Sigmoid colon (tissue), 7 donors: ENCODE data around the gene BCL2L2. TPM values are rescaled to one million over a fixed set of nuclear protein-coding genes. Genes with fewer than 3 reads are reported as not detected.

ENCODE experiments used
- DNase-seq: peaks from one replicate; pipeline ENCODE4 v3.0.0-alpha.2; 2019
- H3K27ac ChIP-seq, 4 donors: fragments of 200-600 bp; sonication (generic); one replicate each; pipeline ENCODE4 v1.5.1; 2016 to 2019; ENCODE audit warnings: mild to moderate bottlenecking in 1 of 4
- H3K27me3 ChIP-seq, 3 donors: fragments of 200-600 bp; sonication (generic); one replicate each; pipeline ENCODE4 v1.5.1; 2019; ENCODE audit warnings: mild to moderate bottlenecking in 1 of 3
- H3K36me3 ChIP-seq, 4 donors: fragments of 200-600 bp; sonication (generic); one replicate each; pipeline ENCODE4 v1.5.1; 2016 to 2019
- H3K4me1 ChIP-seq, 4 donors: fragments of 200-600 bp; sonication (generic); one replicate each; pipeline ENCODE4 v1.5.1; 2017 to 2019
- H3K4me3 ChIP-seq, 4 donors: fragments of 200-600 bp; sonication (generic); one replicate each; pipeline ENCODE4 v1.5.1; 2017 to 2019; ENCODE audit warnings: mild to moderate bottlenecking in 2 of 4, moderate library complexity in 1 of 4
- H3K9me3 ChIP-seq, 4 donors: fragments of 200-600 bp in 3 of 4; sonication (generic) in 3 of 4; one replicate each; pipeline versions ENCODE4 v1.5.1 to v1.6.1; 2013 to 2019
- EP300 ChIP-seq, 4 donors: sonication (generic); formaldehyde crosslinking; IDR thresholded peaks; one replicate each; pipeline ENCODE4 v1.6.1; 2017; ENCODE audit warnings: antibody characterized with exemption in 4 of 4
- POLR2A ChIP-seq, 2 donors: fragments of 450-650 bp; IDR thresholded peaks; one replicate each; pipeline ENCODE4 v1.6.1; 2016; ENCODE audit warnings: antibody characterized with exemption in 2 of 2, mild to moderate bottlenecking in 2 of 2, moderate library complexity in 2 of 2
- POLR2AphosphoS5 ChIP-seq, 4 donors: sonication (generic); formaldehyde crosslinking; IDR thresholded peaks; one replicate each; pipeline ENCODE4 v1.6.1; 2017; ENCODE audit warnings: antibody characterized with exemption in 4 of 4
- WGBS, 2 donors: extraction: QIAGEN DNeasy Blood & Tissue Kit; methylation state at CpG; one replicate each; pipeline ENCODE4 v1.1.7; 2013; 5-methylcytosine and 5-hydroxymethylcytosine counted together
- intact Hi-C: fragments of 100-400 bp; cut with DNase I; formaldehyde crosslinking; loops from one replicate; pipeline ENCODE4 v1.15.1; 2023
- polyA plus RNA-seq, 3 donors: library from polyadenylated mRNA; stranded (reverse); fragments of 200-250 nt; gene quantifications; one replicate each; pipeline ENCODE4 v1.2.3, GENCODE V29; 2013
- small RNA-seq, 3 donors: library from RNA; depleted of rRNA; stranded (forward); fragments of <200 nt; gene quantifications; one replicate each; pipeline ENCODE3, GENCODE V24; 2016
- total RNA-seq, 4 donors: library from RNA; depleted of rRNA; stranded (reverse); fragments of >200 nt; gene quantifications; one replicate each; pipeline ENCODE4 v1.1.0, GENCODE V29; 2016
- TF ChIP-seq, protein P1 (sequence below), 4 experiments: fragments of 450-650 bp in 3 of 4; fragments of 200-600 bp in 1 of 4; IDR thresholded peaks; one replicate each; pipeline ENCODE4 v1.5.1; 2016 to 2019; ENCODE audit warnings: antibody characterized with exemption in 4 of 4, mild to moderate bottlenecking in 3 of 4, moderate library complexity in 2 of 4
- donor health status: healthy with polysubstance abuse.
- donor health status: Bipolar disorder and iron deficiency.
- donor health status: healthy.

The BCL2L2 gene
- total and polyA plus RNA-seq, 7 donors, result 57.0 to 118 (median 75.9) TPM

DNA sequence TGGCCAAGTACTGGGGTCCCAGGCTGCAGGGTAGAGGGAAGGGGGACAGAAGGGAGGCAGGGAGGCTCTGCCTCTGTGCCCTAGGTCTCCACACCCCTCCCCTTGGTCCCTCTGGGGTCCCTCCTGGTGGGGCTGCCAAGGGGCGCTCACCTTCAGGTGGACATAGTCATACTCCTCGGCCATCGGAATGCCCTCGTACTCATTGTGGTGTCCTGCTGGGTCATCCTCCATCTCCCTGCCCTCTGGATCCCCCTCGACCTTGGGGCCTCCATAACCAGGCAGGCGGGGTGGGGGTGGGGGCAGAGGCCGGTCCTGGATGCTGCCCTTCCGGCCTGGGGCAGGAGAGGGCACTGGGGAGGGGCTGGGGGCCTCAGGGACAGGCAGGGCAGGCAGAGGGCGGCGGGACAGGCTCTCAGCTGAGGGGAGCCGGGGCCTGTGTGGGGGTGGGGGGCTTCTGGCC, 52.6 kb downstream of the BCL2L2 start:
- TF ChIP-seq POLR2A (IDR thresholded peaks at IDR 0.05) (no peak), EP300 (IDR thresholded peaks at IDR 0.05) (no peak), POLR2AphosphoS5 (IDR thresholded peaks at IDR 0.05) (no peak)
- TF ChIP-seq, protein P1, sequence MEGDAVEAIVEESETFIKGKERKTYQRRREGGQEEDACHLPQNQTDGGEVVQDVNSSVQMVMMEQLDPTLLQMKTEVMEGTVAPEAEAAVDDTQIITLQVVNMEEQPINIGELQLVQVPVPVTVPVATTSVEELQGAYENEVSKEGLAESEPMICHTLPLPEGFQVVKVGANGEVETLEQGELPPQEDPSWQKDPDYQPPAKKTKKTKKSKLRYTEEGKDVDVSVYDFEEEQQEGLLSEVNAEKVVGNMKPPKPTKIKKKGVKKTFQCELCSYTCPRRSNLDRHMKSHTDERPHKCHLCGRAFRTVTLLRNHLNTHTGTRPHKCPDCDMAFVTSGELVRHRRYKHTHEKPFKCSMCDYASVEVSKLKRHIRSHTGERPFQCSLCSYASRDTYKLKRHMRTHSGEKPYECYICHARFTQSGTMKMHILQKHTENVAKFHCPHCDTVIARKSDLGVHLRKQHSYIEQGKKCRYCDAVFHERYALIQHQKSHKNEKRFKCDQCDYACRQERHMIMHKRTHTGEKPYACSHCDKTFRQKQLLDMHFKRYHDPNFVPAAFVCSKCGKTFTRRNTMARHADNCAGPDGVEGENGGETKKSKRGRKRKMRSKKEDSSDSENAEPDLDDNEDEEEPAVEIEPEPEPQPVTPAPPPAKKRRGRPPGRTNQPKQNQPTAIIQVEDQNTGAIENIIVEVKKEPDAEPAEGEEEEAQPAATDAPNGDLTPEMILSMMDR (IDR thresholded peaks at IDR 0.05), result no peak
- no peak overlapping the region for H3K4me3 ChIP-seq
- intact Hi-C loops, result no loop called here
- no peaks in the 10 kb centered on the region for H3K27me3 ChIP-seq
- peaks cover 0 to 46% (median 17%) of the 10 kb centered on the region in 4 donors for H3K4me1 ChIP-seq
- peaks cover 4 to 35% (median 11%) of the 10 kb centered on the region in 4 donors for H3K36me3 ChIP-seq
- 72 to 83% methylated on average over 11 of the region's 11 CpGs for WGBS, 2 donors
- no peak for DNase-seq
- no peaks in the 10 kb centered on the region for H3K9me3 ChIP-seq
- peak overlapping the region in 1 of 4 donors; percentile 13 for H3K27ac ChIP-seq

DNA sequence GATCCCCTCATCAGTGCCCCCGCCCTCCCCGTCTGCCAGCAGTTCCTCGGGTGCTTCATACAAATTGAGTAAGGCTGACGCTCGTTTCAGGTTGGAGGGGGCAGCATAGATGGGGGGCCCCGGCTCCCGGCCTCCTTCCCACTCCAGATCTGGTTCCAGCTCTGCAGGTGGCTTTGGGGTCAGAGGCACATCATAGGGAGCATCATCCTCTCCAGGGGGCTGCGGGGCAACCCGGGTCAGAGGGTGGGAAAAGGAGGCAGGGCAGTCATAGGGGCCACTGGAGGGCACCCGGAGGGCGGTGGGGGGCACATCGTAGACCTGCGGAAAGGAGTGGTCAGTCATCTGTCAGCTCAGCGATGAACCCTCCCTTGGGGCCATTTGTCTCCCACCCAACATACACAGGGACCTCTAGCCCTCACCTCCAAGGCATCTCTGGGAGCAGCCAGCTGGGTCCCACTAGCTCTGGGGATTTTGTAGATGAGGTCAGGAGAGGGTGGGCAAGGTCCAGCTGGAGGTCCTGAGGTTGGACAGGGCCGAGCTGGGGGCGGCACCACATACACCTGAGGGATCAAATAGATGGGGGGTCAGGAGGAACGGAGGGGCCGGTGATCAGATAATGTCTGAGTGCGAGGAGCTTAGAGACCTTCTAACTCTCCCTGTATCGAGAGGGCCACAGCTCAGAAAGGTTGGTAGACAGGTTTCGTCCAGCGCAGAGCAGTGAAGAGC, 53.3 kb downstream of the BCL2L2 start:
- Histone ChIP-seq H3K36me3 (peaks cover 4 to 35% (median 11%) of the 10 kb centered on the region in 4 donors), H3K9me3 (no peaks in the 10 kb centered on the region), H3K4me3 (no peak overlapping the region), H3K27me3 (no peaks in the 10 kb centered on the region), H3K27ac (peak overlapping the region in 3 of 4 donors; percentile 34 to 39 (median 36)), H3K4me1 (peaks cover 0 to 52% (median 23%) of the 10 kb centered on the region in 4 donors)
- 84 to 91% methylated on average over 22 of the region's 22 CpGs for WGBS, 2 donors
- DNase-seq, result no peak
- TF ChIP-seq POLR2A (IDR thresholded peaks at IDR 0.05) (no peak), POLR2AphosphoS5 (IDR thresholded peaks at IDR 0.05) (no peak)
- intact Hi-C loops, result no loop called here

DNA sequence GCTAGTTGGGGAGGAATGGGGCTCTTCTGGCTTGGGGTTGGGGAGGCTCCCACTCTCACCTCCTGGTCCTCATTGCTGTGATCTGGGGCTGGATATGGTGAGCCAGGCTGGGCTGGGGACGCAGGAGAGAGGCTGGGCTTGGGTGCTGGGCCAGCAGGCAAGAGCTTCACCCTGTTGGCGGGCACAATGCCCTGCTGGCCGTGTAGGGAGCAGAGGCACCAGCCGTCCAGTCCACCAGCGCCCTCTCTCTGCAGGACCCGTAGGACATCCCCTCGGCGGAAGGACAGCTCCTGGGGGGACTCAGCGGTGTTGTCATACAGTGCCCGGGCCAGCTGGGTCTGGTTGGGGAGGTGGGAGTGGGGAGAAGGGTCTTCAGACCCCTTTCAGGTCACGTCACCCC, 53.9 kb downstream of the BCL2L2 start:
- Histone ChIP-seq H3K4me1 (peaks cover 0 to 59% (median 27%) of the 10 kb centered on the region in 4 donors), H3K36me3 (peaks cover 4 to 35% (median 11%) of the 10 kb centered on the region in 4 donors), H3K27ac (peak overlapping the region; percentile 10 to 39 (median 35)), H3K27me3 (no peaks in the 10 kb centered on the region), H3K4me3 (no peak overlapping the region), H3K9me3 (no peaks in the 10 kb centered on the region)
- intact Hi-C loops, result no loop called here
- WGBS, 2 donors, result 71 to 81% methylated on average over 11 of the region's 11 CpGs
- no peak for DNase-seq
- TF ChIP-seq EP300 (IDR thresholded peaks at IDR 0.05) (no peak), POLR2AphosphoS5 (IDR thresholded peaks at IDR 0.05) (no peak), POLR2A (IDR thresholded peaks at IDR 0.05) (no peak)
- TF ChIP-seq, protein P1 (IDR thresholded peaks at IDR 0.05), result no peak

DNA sequence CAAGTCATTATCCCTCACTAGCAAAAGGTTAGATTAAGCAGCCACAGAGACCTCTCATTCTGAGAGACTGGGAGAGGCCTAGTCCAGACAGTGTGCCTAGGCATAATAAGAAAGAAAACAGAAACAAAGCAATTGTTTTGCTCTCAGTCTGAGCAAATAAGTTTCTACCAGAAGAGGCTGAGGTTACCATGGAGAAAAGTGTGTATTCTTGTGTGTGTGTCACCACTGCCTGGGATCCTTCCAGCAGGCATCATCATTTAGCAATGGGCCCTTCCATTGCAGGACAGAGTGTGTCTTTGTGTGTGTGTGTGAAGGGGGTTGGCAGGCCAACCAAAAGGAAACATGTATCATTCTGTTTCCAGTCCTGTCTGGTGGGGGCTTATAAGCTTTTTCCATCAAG, 54.7 kb downstream of the BCL2L2 start:
- Histone ChIP-seq H3K36me3 (peaks cover 4 to 35% (median 11%) of the 10 kb centered on the region in 4 donors), H3K27me3 (no peaks in the 10 kb centered on the region), H3K9me3 (no peaks in the 10 kb centered on the region), H3K4me3 (no peak overlapping the region), H3K27ac (peak overlapping the region; percentile 10 to 47 (median 38)), H3K4me1 (peaks cover 0 to 62% (median 30%) of the 10 kb centered on the region in 4 donors)
- no peak for DNase-seq
- TF ChIP-seq, protein P1 (IDR thresholded peaks at IDR 0.05), result no peak
- TF ChIP-seq POLR2AphosphoS5 (IDR thresholded peaks at IDR 0.05), result peak in 1 of 4 donors; percentile 27
- intact Hi-C loops, result no loop called here

Small RNA genes lying within 50 kb of the gene (small RNA-seq; reads per million reads assigned to genes)
- gene RNU6-1046P, result 0 reads per million in 3 donors

Other genes starting within 250 kb of the BCL2L2 start
- gene CDH24, start 249.3 kb upstream of the BCL2L2 start, total RNA-seq, result 1 to 10 TPM; 2.0 to 7.5 (median 2.8) TPM
- 1 to 10 TPM in 1 of 3 donors, under 1 TPM in 2; 0.46 to 5.4 (median 0.60) TPM for gene CDH24, start 249.3 kb upstream of the BCL2L2 start, polyA plus RNA-seq
- 100 to 1,000 TPM in 1 of 4 donors, 10 to 100 TPM in 3; 79.9 to 129 (median 93.9) TPM for gene ACIN1, start 211.7 kb upstream of the BCL2L2 start, total RNA-seq
- gene ACIN1, start 211.7 kb upstream of the BCL2L2 start, polyA plus RNA-seq, result 100 to 1,000 TPM in 1 of 3 donors, 10 to 100 TPM in 2; 37.8 to 114 (median 40.9) TPM
- gene C14orf119, start 211.3 kb upstream of the BCL2L2 start, total RNA-seq, result 10 to 100 TPM; 22.4 to 38.9 (median 30.1) TPM
- 10 to 100 TPM; 49.2 to 94.3 (median 50.0) TPM for gene C14orf119, start 211.3 kb upstream of the BCL2L2 start, polyA plus RNA-seq
- under 1 TPM in 1 of 4 donors, not detected in 3; 0.27 TPM for gene CIROP, start 201.8 kb upstream of the BCL2L2 start, total RNA-seq
- not detected for gene CIROP, start 201.8 kb upstream of the BCL2L2 start, polyA plus RNA-seq
- under 1 TPM in 1 of 4 donors, not detected in 3; 0.68 TPM for gene CEBPE, start 187.6 kb upstream of the BCL2L2 start, total RNA-seq
- under 1 TPM in 1 of 3 donors, not detected in 2; 0.28 TPM for gene CEBPE, start 187.6 kb upstream of the BCL2L2 start, polyA plus RNA-seq
- gene SLC7A8, start 123.2 kb upstream of the BCL2L2 start, total RNA-seq, result 10 to 100 TPM in 3 of 4 donors, 1 to 10 TPM in 1; 9.9 to 19.7 (median 14.1) TPM
- gene SLC7A8, start 123.2 kb upstream of the BCL2L2 start, polyA plus RNA-seq, result 10 to 100 TPM in 2 of 3 donors, 1 to 10 TPM in 1; 5.5 to 24.7 (median 13.2) TPM
- gene RNF212B, start 68.9 kb upstream of the BCL2L2 start, total RNA-seq, result not detected
- gene RNF212B, start 68.9 kb upstream of the BCL2L2 start, polyA plus RNA-seq, result not detected
- gene HOMEZ, start 20.7 kb upstream of the BCL2L2 start, total RNA-seq, result 10 to 100 TPM in 1 of 4 donors, 1 to 10 TPM in 3; 5.4 to 10.5 (median 6.1) TPM
- gene HOMEZ, start 20.7 kb upstream of the BCL2L2 start, polyA plus RNA-seq, result 10 to 100 TPM in 1 of 3 donors, 1 to 10 TPM in 2; 6.0 to 12.0 (median 6.5) TPM
- gene PPP1R3E, start 4.0 kb upstream of the BCL2L2 start, total RNA-seq, result 10 to 100 TPM in 1 of 4 donors, 1 to 10 TPM in 3; 4.5 to 10.7 (median 8.9) TPM
- gene PPP1R3E, start 4.0 kb upstream of the BCL2L2 start, polyA plus RNA-seq, result 10 to 100 TPM in 1 of 3 donors, 1 to 10 TPM in 2; 2.5 to 12.9 (median 3.6) TPM
- 10 to 100 TPM; 38.3 to 71.5 (median 48.3) TPM for gene PABPN1, start 14.6 kb downstream of the BCL2L2 start, total RNA-seq
- gene PABPN1, start 14.6 kb downstream of the BCL2L2 start, polyA plus RNA-seq, result 100 to 1,000 TPM in 1 of 3 donors, 10 to 100 TPM in 2; 69.1 to 137 (median 76.3) TPM
- 10 to 100 TPM; 18.1 to 38.8 (median 26.3) TPM for gene SLC22A17, start 46.1 kb downstream of the BCL2L2 start, total RNA-seq
- gene SLC22A17, start 46.1 kb downstream of the BCL2L2 start, polyA plus RNA-seq, result 10 to 100 TPM in 1 of 3 donors, under 1 TPM in 2; 0.60 to 10.6 (median 0.92) TPM
- gene EFS, start 58.3 kb downstream of the BCL2L2 start, total RNA-seq, result 10 to 100 TPM in 3 of 4 donors, 1 to 10 TPM in 1; 10.0 to 19.9 (median 11.5) TPM
- 1 to 10 TPM in 2 of 3 donors, under 1 TPM in 1; 0.46 to 3.0 (median 2.9) TPM for gene EFS, start 58.3 kb downstream of the BCL2L2 start, polyA plus RNA-seq
- gene IL25, start 66.0 kb downstream of the BCL2L2 start, total RNA-seq, result not detected
- not detected for gene IL25, start 66.0 kb downstream of the BCL2L2 start, polyA plus RNA-seq
- 1 to 10 TPM; 1.8 to 4.6 (median 3.8) TPM for gene CMTM5, start 70.2 kb downstream of the BCL2L2 start, total RNA-seq
- 1 to 10 TPM in 1 of 3 donors, not detected in 2; 1.2 TPM for gene CMTM5, start 70.2 kb downstream of the BCL2L2 start, polyA plus RNA-seq
- gene MYH6, start 101.4 kb downstream of the BCL2L2 start, total RNA-seq, result not detected
- gene MYH6, start 101.4 kb downstream of the BCL2L2 start, polyA plus RNA-seq, result 1 to 10 TPM; 1.5 to 4.9 (median 3.0) TPM
- gene MYH7, start 128.8 kb downstream of the BCL2L2 start, total RNA-seq, result under 1 TPM in 2 of 4 donors, not detected in 2; under 0.01 to 0.14 TPM
- 10 to 100 TPM in 1 of 3 donors, 1 to 10 TPM in 1, under 1 TPM in 1; 0.28 to 11.6 (median 3.6) TPM for gene MYH7, start 128.8 kb downstream of the BCL2L2 start, polyA plus RNA-seq
- gene NGDN, start 162.9 kb downstream of the BCL2L2 start, total RNA-seq, result 10 to 100 TPM; 23.3 to 46.2 (median 42.7) TPM
- 10 to 100 TPM; 28.2 to 39.6 (median 28.7) TPM for gene NGDN, start 162.9 kb downstream of the BCL2L2 start, polyA plus RNA-seq
- 1 to 10 TPM in 2 of 4 donors, under 1 TPM in 2; 0.33 to 1.9 (median 0.98) TPM for gene ZFHX2, start 244.9 kb downstream of the BCL2L2 start, total RNA-seq
- gene ZFHX2, start 244.9 kb downstream of the BCL2L2 start, polyA plus RNA-seq, result under 1 TPM in 2 of 3 donors, not detected in 1; under 0.01 to 0.57 TPM
- 10 to 100 TPM in 3 of 4 donors, 1 to 10 TPM in 1; 8.9 to 30.6 (median 19.4) TPM for gene THTPA, start 249.4 kb downstream of the BCL2L2 start, total RNA-seq
- 10 to 100 TPM; 19.2 to 35.4 (median 22.0) TPM for gene THTPA, start 249.4 kb downstream of the BCL2L2 start, polyA plus RNA-seq